ENCODE data around the gene SORBS1. TPM values are rescaled to one million over a fixed set of nuclear protein-coding genes. Genes with fewer than 3 reads are reported as not detected.

The SORBS1 gene
- total RNA-seq, 1 donor from 2014 or later: 30.7 TPM

GRCh38 chr10:95264227-95265051 lies 296.7 kb downstream of the SORBS1 start:
- Mint-ChIP-seq H3K27ac (peak overlapping the region; percentile 92), H3K27me3 (no peaks in the 10 kb centered on the region), H3K36me3 (ENCODE audit: insufficient read depth) (peaks cover 11% of the 10 kb centered on the region), H3K4me1 (ENCODE audit: low read depth) (peaks cover 59% of the 10 kb centered on the region), H3K4me3 (ENCODE audit: low read depth) (no peak overlapping the region), H3K9me3 (ENCODE audit: low read depth) (no peaks in the 10 kb centered on the region)
- no peak for TF ChIP-seq CTCF (IDR thresholded peaks at IDR 0.05; ENCODE audit: unreplicated experiment)
- DNase-seq (ENCODE audit: low spot score, unreplicated experiment): no peak

GRCh38 chr10:95263864-95264226 lies 297.3 kb downstream of the SORBS1 start:
- no peaks in the 10 kb centered on the region for H3K27me3 Mint-ChIP-seq
- H3K9me3 Mint-ChIP-seq (ENCODE audit: low read depth): no peaks in the 10 kb centered on the region
- peak overlapping the region; percentile 92 for H3K27ac Mint-ChIP-seq
- TF ChIP-seq CTCF (IDR thresholded peaks at IDR 0.05; ENCODE audit: unreplicated experiment): no peak
- no peak for DNase-seq (ENCODE audit: low spot score, unreplicated experiment)
- H3K4me3 Mint-ChIP-seq (ENCODE audit: low read depth): no peak overlapping the region
- H3K4me1 Mint-ChIP-seq (ENCODE audit: low read depth): peaks cover 56% of the 10 kb centered on the region
- peaks cover 13% of the 10 kb centered on the region for H3K36me3 Mint-ChIP-seq (ENCODE audit: insufficient read depth)

GRCh38 chr10:95262763-95263518 lies 298.2 kb downstream of the SORBS1 start:
- Mint-ChIP-seq H3K4me3 (ENCODE audit: low read depth) (no peak overlapping the region), H3K36me3 (ENCODE audit: insufficient read depth) (peaks cover 18% of the 10 kb centered on the region), H3K27me3 (no peaks in the 10 kb centered on the region), H3K27ac (peak overlapping the region; percentile 92), H3K9me3 (ENCODE audit: low read depth) (peaks cover 2% of the 10 kb centered on the region), H3K4me1 (ENCODE audit: low read depth) (peaks cover 47% of the 10 kb centered on the region)
- no peak for DNase-seq (ENCODE audit: low spot score, unreplicated experiment)
- no peak for TF ChIP-seq CTCF (IDR thresholded peaks at IDR 0.05; ENCODE audit: unreplicated experiment)

GRCh38 chr10:95261926-95262325 lies 299.2 kb downstream of the SORBS1 start:
- Mint-ChIP-seq H3K27me3 (no peaks in the 10 kb centered on the region), H3K27ac (peak overlapping the region; percentile 97), H3K4me3 (ENCODE audit: low read depth) (no peak overlapping the region), H3K4me1 (ENCODE audit: low read depth) (peaks cover 46% of the 10 kb centered on the region), H3K9me3 (ENCODE audit: low read depth) (peaks cover 8% of the 10 kb centered on the region), H3K36me3 (ENCODE audit: insufficient read depth) (peaks cover 25% of the 10 kb centered on the region)
- DNase-seq (ENCODE audit: low spot score, unreplicated experiment): no peak
- TF ChIP-seq CTCF (IDR thresholded peaks at IDR 0.05; ENCODE audit: unreplicated experiment): no peak

Other genes with a start within 250 kb of the SORBS1 start
- gene ALDH18A1, start 95.3 kb upstream of the SORBS1 start, total RNA-seq: 135 and 139 TPM in 2 replicates
- 61.8 and 62.0 TPM in 2 replicates for gene TCTN3, start 132.6 kb upstream of the SORBS1 start, total RNA-seq
- 0.29 TPM in 1 of 2 replicates, not detected in the other for gene ENTPD1, start 194.8 kb upstream of the SORBS1 start, total RNA-seq

All from progenitor cell of endocrine pancreas (in vitro differentiated cells).